ENCODE results near the gene AADAT. TPM values are rescaled to one million over a fixed set of nuclear protein-coding genes. Genes with fewer than 3 reads are reported as not detected.
A peak's percentile ranks its signal among the peaks of the same experiment; 100 is the strongest.

AADAT gene
- total RNA-seq, 1 experiment from 2014 or later: 5.6 TPM

GRCh38 chr4:170033999-170034398, 55.8 kb downstream of the AADAT start:
- no peak for DNase-seq (ENCODE audit: low spot score)

GRCh38 chr4:170030121-170030520, 59.6 kb downstream of the AADAT start:
- DNase-seq (ENCODE audit: low spot score): peak; percentile 12

GRCh38 chr4:170027181-170027829, 62.5 kb downstream of the AADAT start:
- DNase-seq (ENCODE audit: low spot score): peak; percentile 85

GRCh38 chr4:170026253-170027021, 63.3 kb downstream of the AADAT start, which contains the start of gene MFAP3L:
MFAP3L (minus strand) TSS chr4:170026395; CDS start chr4:170005877, 20,518 bp downstream.
- DNase-seq (ENCODE audit: low spot score): peak; percentile 42

- DNase-seq (ENCODE audit: low spot score): no peak
These were observed 64.1 kb downstream of the AADAT start for GRCh38 chr4:170025523-170026252.

GRCh38 chr4:170022211-170022610, 67.5 kb downstream of the AADAT start:
- no peak for DNase-seq (ENCODE audit: low spot score)

- DNase-seq (ENCODE audit: low spot score): no peak
These were observed 72.5 kb downstream of the AADAT start for GRCh38 chr4:170017252-170017651.

GRCh38 chr4:170015285-170015684, 74.5 kb downstream of the AADAT start:
- no peak for DNase-seq (ENCODE audit: low spot score)

- DNase-seq (ENCODE audit: low spot score): peak; percentile 55
These were observed 75.3 kb downstream of the AADAT start for GRCh38 chr4:170014359-170015011.

GRCh38 chr4:170012629-170012958, 77.2 kb downstream of the AADAT start:
- DNase-seq (ENCODE audit: low spot score): no peak

GRCh38 chr4:170011921-170012628, 77.7 kb downstream of the AADAT start:
- DNase-seq (ENCODE audit: low spot score): no peak

Other genes starting within 250 kb of the AADAT start
- gene MFAP3L, start 63.6 kb downstream of the AADAT start, total RNA-seq (2014; rRNA removed; shearing (Covaris generic)): 4.1 and 4.3 TPM in 2 replicates